ENCODE measurements around the gene GTPBP2.

Gene GTPBP2

GRCh38 chr6:43668151-43669028 is 39.3 kb upstream of the GTPBP2 start (continued):
- peak; percentile 41; the same call in 1 of the 2 replicates for TF ChIP-seq KLF16 (tag by site-specific recombination; IDR thresholded peaks at IDR 0.05)
- TF ChIP-seq GLI4 (tag by site-specific recombination; IDR thresholded peaks at IDR 0.05): no peak
- 0 out of 2 replicates have a peak, but pooled peaks have one; percentile 32 for TF ChIP-seq ZNF629 (tag by site-specific recombination; IDR thresholded peaks at IDR 0.05)
- peak; percentile 43 for TF ChIP-seq ZNF335 (tag by site-specific recombination; conservative IDR thresholded peaks at IDR 0.05)
- TF ChIP-seq ZNF621 (tag by site-specific recombination; IDR thresholded peaks at IDR 0.05): no peak
- no peak for TF ChIP-seq ZNF747 (tag by site-specific recombination; IDR thresholded peaks at IDR 0.05)
- TF ChIP-seq KLF7 (tag by site-specific recombination; IDR thresholded peaks at IDR 0.05; ENCODE audit: borderline replicate concordance): no peak
- TF ChIP-seq WT1 (tag by site-specific recombination; IDR thresholded peaks at IDR 0.05): peak; percentile 57; the same call in 1 of the 2 replicates
- TF ChIP-seq CTCF (tag by site-specific recombination; IDR thresholded peaks at IDR 0.05): peak; percentile 97
- peak; percentile 72 for TF ChIP-seq ZFHX2 (tag by site-specific recombination; conservative IDR thresholded peaks at IDR 0.05)
- no peak for TF ChIP-seq ZNF510 (tag by site-specific recombination; IDR thresholded peaks at IDR 0.05; ENCODE audit: insufficient replicate concordance)
- TF ChIP-seq PRDM6 (tag by site-specific recombination; IDR thresholded peaks at IDR 0.05): no peak
- TF ChIP-seq KLF9 (tag by site-specific recombination; IDR thresholded peaks at IDR 0.05; ENCODE audit: low read depth): 0 out of 2 replicates have a peak, but pooled peaks have one; percentile 5
- 0 out of 2 replicates have a peak, but pooled peaks have one; percentile 14 for TF ChIP-seq ZNF2 (tag by site-specific recombination; IDR thresholded peaks at IDR 0.05)
- no peak for TF ChIP-seq PRDM4 (tag by site-specific recombination; IDR thresholded peaks at IDR 0.05)
- TF ChIP-seq ZBTB44 (tag by site-specific recombination; IDR thresholded peaks at IDR 0.05): no peak
- TF ChIP-seq EGR2 (tag by site-specific recombination; IDR thresholded peaks at IDR 0.05; ENCODE audit: low read depth): peak; percentile 55; the same call in 1 of the 2 replicates
- TF ChIP-seq ZNF202 (tag by site-specific recombination; IDR thresholded peaks at IDR 0.05; ENCODE audit: borderline replicate concordance): no peak
- TF ChIP-seq ZNF660 (tag by site-specific recombination; IDR thresholded peaks at IDR 0.05): no peak
- TF ChIP-seq SALL2 (tag by site-specific recombination; IDR thresholded peaks at IDR 0.05; ENCODE audit: borderline replicate concordance): no peak
- no peak for TF ChIP-seq ZNF266 (tag by site-specific recombination; IDR thresholded peaks at IDR 0.05; ENCODE audit: low read depth)
- no peak for TF ChIP-seq ZNF561 (tag by site-specific recombination; IDR thresholded peaks at IDR 0.05; ENCODE audit: borderline replicate concordance)
- TF ChIP-seq ZNF513 (tag by site-specific recombination; IDR thresholded peaks at IDR 0.05): no peak
- no peak for TF ChIP-seq ZNF223 (tag by site-specific recombination; IDR thresholded peaks at IDR 0.05)
- no peak for TF ChIP-seq ZBTB49 (tag by site-specific recombination; IDR thresholded peaks at IDR 0.05; ENCODE audit: low read depth)
- TF ChIP-seq HOXD13 (CRISPR knock-in tag; IDR thresholded peaks at IDR 0.05; ENCODE audit: borderline replicate concordance): no peak
- TF ChIP-seq ZNF654 (tag by site-specific recombination; IDR thresholded peaks at IDR 0.05; ENCODE audit: low read depth): 0 out of 2 replicates have a peak, but pooled peaks have one; percentile 20
- TF ChIP-seq ZBTB21 (tag by site-specific recombination; IDR thresholded peaks at IDR 0.05): no peak
